ENCODE data around the gene COL12A1.

The COL12A1 gene

GRCh38 chr6:75096966-75097365, 108.9 kb downstream of the COL12A1 start:
- DNase-seq (ENCODE audit: low read depth), result no peak

- DNase-seq (ENCODE audit: low read depth), result no peak
Observed at GRCh38 chr6:75094614-75095200, 111.1 kb downstream of the COL12A1 start.

- no peak for DNase-seq (ENCODE audit: low read depth)
Observed at GRCh38 chr6:75091467-75092190, 114.2 kb downstream of the COL12A1 start.

GRCh38 chr6:75090576-75090975, 115.3 kb downstream of the COL12A1 start:
- DNase-seq (ENCODE audit: low read depth), result no peak

GRCh38 chr6:75089921-75090320, 115.9 kb downstream of the COL12A1 start:
- no peak for DNase-seq (ENCODE audit: low read depth)

GRCh38 chr6:75089151-75089897, 116.5 kb downstream of the COL12A1 start:
- DNase-seq (ENCODE audit: low read depth), result no peak

GRCh38 chr6:75085931-75086635, 119.8 kb downstream of the COL12A1 start:
- no peak for DNase-seq (ENCODE audit: low read depth)

- no peak for DNase-seq (ENCODE audit: low read depth)
Observed at GRCh38 chr6:75084872-75085381, 120.9 kb downstream of the COL12A1 start.

GRCh38 chr6:75084018-75084417, 121.8 kb downstream of the COL12A1 start:
- DNase-seq (ENCODE audit: low read depth), result no peak

GRCh38 chr6:75081921-75082320, 123.9 kb downstream of the COL12A1 start:
- DNase-seq (ENCODE audit: low read depth), result no peak

- no peak for DNase-seq (ENCODE audit: low read depth)
Observed at GRCh38 chr6:75081047-75081446, 124.8 kb downstream of the COL12A1 start.

- no peak for DNase-seq (ENCODE audit: low read depth)
Observed at GRCh38 chr6:75079589-75079988, 126.3 kb downstream of the COL12A1 start.

GRCh38 chr6:75077701-75078100, 128.2 kb downstream of the COL12A1 start:
- DNase-seq (ENCODE audit: low read depth), result no peak

- no peak for DNase-seq (ENCODE audit: low read depth)
Observed at GRCh38 chr6:75076009-75076408, 129.8 kb downstream of the COL12A1 start.

- DNase-seq (ENCODE audit: low read depth), result no peak
Observed at GRCh38 chr6:75070244-75070643, 135.6 kb downstream of the COL12A1 start.

- no peak for DNase-seq (ENCODE audit: low read depth)
Observed at GRCh38 chr6:75065523-75065922, 140.3 kb downstream of the COL12A1 start.

GRCh38 chr6:75052491-75052890, 153.4 kb downstream of the COL12A1 start:
- no peak for DNase-seq (ENCODE audit: low read depth)

GRCh38 chr6:75049308-75049707, 156.5 kb downstream of the COL12A1 start:
- no peak for DNase-seq (ENCODE audit: low read depth)

GRCh38 chr6:75044846-75045245, 161.0 kb downstream of the COL12A1 start:
- DNase-seq (ENCODE audit: low read depth), result no peak

- no peak for DNase-seq (ENCODE audit: low read depth)
Observed at GRCh38 chr6:75041381-75041780, 164.5 kb downstream of the COL12A1 start.
